ENCODE results near the gene IMPDH2.
"Not testable (repeated sequence)": the region's sequence is repeated elsewhere in the genome, so short reads cannot be mapped to it uniquely, and the experiment has no call there.

IMPDH2 gene

DNA sequence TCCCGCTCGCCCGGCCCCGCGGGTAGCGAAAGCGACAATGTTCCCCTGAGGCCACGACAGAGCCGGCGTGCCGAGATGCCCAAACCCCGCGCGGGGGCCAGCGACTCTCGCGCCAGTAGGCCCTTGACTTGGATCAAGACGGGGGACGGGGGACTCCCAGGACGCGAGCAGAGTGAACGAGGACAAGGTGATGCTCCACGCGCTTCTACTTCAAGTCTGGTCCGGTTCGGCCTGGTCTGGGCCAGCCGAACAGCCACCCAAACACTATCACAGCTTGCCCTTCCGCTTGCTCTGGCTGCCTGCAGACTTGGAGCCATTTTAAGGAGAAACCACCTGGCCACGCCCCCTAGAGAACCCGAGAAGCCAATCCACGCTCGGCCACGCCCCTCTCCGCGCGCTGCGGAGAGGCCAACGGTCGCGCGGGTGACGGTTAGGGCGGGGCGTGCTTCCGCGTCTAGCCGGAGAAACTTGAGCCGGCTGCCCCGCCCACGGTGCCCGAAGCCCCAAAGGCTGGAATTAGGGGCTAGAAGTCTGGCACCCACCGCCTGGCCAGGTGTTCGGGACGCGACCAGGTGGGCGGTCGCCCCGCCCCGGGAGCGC, 7.9 kb downstream of the IMPDH2 start:
- DNase-seq, result peak; percentile 96 to 98

DNA sequence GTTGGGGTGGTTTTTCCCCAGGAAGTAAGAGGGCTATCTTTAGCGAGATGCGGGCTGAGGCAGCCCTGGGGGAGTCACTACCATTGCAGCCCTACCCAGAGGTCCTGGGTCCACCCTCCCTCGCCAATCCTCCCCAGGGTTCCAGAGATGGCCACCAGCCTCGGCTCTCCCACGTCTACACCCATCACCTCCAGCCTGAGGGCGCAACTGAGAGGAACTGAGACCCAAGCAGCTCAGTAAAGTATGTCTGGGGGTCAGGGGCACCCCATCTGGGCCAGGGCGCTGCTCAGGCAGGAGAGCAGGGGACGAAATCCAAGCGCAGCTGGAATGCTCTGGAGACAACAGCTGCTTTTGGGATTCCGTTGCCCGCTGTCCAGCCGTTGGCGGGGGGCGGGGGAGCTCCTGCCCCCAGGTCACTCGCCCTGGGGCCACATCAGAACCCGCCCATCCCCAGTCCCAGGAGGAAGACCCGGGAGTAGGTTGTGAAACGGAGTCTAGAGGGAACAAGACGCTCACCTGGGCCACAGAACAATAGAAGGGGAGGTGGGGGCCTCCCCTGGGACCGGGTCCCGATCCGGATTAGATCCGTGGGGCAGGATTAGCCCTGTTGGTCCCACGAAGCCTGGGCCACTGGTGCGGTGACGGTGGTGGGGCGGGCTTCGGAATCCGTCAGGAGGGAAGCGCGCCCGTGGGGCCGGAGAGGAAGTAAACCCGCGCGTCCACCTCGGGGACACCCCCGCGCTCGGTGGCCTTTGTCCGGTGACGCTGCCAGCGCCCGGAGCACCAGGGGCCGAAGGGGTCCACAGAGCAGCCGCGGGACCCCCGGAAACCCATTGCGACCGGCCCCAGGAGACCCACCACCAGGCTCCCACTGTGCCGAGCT, 8.6 kb downstream of the IMPDH2 start:
- DNase-seq, result no peak

DNA sequence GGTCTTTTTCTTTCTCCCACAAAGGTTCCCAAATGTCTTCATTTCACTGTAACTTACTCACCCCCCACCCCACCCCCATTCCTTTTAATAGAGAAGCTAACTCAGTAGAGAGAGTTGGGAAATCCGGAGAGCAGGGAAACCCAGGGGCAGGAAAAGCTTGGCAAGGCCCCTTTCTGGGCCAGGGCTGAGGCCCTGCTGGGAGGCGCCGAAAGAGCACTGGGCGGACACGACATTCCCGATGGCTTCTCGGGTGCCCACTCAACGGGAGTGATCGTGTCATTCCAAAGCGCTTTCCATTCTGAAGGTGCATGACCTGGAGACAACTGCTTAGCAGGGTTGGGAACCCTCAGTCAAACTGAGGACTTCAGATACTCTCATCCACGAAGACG, 9.3 kb downstream of the IMPDH2 start:
- no peak for DNase-seq

DNA sequence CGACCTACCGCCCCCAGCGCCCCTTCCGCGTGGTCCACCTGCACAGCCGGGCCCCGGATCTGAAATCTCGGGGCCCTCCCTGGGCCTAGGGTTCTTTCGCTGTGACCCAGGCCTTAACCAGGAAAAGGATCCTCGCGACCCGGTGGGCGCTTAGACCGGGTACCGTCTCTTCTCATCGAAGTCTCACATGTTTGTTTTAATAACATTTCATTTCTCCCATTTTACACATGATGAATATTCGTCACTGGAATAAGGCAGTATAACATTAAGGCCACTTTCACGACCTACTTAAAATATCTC, 10.5 kb downstream of the IMPDH2 start:
- no peak for DNase-seq

DNA sequence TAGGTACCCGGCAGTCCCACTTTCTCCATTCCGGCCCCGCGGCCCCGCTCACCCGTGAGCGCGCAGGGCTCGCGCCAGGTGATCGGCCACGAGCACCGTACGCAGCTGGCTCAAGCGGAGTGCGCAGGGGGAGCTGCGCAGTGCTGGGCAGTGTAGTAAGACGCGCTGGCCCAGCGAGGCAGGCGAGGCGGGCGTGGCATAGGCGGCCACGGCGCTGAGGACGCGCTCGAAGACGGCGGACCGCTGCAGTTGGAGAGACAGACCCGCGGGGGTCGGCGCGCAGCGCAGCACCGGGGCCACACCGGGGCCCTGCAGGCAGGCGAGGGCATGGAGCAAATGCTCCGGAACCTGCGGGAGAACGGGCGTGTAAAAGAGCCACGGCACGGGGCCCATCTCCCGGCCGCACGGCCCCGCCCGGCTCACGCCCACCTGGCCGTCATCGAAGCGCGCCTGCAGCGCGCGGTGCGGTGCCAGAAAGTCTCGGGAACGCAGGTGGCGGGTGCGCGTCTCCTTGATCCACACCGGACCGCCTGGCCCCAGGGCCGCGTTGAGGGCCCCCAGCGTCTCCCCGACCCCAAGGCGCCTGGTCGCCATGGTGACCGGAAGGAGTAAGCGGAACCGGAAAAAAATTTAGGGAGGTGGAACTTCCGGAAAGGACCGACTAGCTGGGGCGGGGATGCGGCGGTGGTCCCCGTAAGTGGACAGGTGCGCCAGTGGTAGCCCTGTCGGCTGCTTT, 11.1 kb downstream of the IMPDH2 start, which contains the start of gene DALRD3:
TSS of gene DALRD3 (minus strand) at position 610 of the 736 bp plus-strand sequence. CDS start at position 594, 16 bp downstream.
- DNase-seq, result peak; percentile 79 to 82

DNA sequence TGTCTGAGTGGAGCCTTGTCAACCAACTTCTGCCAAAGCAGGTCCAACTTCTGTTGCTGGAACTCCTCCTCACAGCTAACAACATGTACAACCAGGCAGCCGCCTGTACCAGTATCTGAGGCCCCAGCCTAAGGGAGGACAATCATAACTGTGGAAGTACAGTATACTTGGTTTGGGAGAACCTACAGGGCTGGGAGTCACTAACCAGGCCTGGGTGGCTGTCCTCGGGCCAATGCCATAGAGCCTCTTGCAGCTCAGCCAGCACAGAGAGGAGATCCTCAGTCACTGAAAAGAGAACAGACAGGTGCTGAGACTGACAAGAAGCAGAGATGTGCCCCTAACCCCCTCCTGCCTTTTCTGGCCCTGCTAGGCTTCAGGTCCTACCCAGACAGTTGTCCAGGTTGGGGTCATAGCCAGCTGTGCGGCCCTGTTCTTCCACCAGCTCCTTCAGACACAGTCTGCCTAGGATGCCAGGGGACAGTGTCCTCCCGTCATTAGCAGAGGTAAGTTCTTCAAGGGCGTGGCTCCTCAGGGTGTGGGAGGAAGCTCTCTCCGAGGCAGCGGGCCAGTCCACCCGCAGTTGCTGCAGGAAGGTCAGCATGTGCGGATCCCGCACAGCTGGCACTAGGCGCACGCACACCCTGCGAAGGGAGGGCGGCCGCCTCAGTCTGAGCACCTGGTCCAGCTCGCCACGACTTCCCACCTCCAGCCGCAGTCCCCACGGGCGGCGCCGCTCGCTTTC, 11.8 kb downstream of the IMPDH2 start:
- no peak for DNase-seq

DNA sequence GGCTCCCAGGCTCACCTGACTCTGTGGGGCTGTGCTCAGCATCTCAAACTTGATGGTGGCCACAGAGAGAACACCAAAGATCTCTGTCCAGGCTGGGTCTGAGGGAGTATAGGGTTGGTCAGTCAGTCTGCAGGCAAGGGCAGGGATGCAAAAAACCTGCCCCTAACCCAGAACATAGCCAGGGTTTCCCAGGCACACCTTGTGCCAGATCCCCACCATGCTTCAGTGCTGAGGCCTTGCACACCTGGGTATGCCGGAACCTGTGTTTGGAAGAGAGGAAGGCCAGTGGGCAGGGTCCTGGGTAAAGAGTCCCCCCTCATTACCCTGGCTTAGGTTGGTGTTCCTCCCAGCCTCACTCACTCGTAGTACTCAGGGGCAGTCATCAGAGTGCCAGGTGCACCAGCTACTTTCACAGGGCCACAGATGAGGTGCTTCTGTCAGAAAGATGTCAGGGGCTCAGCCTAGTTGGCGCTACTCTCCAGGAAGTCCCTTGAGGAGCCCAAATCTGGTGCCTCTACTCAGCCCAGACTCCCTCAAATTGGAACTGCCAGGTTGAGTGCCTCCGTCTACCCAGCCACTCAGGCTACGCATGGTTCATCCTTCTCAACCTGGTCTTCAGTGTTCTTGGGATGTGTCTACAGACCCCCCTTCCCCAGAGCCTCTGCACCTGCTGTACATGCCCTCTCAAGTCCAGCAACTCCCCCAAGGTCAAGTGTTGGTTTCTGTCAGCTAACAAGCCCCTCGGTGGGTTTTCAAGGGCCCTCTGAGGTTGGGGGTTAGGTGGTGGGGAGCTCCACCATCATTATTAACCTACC, 12.6 kb downstream of the IMPDH2 start:
- DNase-seq, result no peak

DNA sequence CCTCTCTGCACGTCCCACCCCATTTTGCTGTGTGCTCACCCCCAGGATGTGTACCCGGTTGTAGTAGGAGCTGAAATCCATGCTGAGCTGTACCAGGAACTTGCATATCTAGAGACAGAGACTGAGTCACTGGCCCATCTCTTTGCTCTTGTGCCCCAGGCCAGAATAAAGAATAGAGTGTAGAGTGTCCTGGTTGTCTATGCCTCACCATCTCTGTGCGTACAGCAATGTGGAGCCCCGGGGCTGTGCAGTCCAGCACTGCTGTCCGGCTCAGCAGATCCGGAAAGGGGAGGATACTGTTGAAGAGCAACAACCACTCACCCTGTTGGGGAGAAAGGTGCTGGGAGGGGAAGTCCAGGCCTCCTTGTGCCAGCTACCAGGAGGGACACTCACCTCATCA, 13.4 kb downstream of the IMPDH2 start:
- no peak for DNase-seq

DNA sequence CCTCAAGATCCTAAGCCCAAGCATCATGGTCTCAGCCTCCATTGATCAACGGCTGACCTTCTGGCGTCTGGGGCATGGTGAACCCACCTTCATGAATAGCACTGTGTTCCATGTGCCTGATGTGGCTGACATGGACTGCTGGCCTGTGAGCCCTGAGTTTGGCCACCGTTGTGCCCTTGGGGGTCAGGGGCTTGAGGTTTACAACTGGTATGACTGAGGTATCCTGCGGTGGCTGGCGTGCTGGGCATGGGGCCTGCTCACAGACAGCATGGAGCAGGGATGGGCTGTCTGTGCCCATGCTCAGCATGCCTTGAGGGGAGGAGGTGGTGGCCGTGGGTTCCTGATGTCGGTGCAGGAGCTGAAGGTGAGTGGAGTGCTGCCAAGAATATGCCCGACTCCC, 14.1 kb downstream of the IMPDH2 start:
- DNase-seq, result no peak

DNA sequence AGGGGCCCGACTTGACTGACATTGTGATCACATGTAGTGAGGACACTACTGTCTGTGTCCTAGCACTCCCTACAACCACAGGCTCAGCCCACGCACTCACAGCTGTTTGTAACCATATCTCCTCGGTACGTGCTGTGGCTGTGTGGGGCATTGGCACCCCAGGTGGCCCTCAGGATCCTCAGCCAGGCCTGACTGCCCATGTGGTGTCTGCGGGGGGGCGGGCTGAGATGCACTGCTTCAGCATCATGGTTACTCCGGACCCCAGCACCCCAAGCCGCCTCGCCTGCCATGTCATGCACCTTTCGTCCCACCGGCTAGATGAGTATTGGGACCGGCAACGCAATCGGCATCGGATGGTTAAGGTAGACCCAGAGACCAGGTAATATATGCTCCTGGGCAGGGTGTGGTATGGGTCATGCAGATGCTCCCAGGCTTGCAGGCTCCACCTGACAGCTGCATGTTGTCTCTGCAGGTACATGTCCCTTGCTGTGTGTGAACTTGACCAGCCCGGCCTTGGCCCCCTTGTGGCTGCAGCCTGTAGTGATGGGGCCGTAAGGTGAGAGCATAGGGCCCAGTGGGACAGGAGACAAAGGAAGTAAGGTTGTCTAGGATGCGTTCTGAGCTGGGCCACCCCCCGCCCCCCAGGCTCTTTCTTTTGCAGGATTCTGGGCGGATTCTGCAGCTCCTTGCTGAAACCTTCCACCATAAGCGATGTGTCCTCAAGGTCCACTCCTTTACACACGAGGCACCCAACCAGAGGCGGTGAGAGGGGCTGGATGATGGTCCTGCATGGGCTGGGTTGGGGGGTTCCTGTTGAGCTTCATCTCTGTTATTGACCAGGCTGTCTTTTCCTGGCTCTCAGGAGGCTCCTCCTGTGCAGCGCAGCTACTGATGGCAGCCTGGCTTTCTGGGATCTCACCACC, 15.2 kb downstream of the IMPDH2 start:
- DNase-seq, result peak; percentile 47 to 53

DNA sequence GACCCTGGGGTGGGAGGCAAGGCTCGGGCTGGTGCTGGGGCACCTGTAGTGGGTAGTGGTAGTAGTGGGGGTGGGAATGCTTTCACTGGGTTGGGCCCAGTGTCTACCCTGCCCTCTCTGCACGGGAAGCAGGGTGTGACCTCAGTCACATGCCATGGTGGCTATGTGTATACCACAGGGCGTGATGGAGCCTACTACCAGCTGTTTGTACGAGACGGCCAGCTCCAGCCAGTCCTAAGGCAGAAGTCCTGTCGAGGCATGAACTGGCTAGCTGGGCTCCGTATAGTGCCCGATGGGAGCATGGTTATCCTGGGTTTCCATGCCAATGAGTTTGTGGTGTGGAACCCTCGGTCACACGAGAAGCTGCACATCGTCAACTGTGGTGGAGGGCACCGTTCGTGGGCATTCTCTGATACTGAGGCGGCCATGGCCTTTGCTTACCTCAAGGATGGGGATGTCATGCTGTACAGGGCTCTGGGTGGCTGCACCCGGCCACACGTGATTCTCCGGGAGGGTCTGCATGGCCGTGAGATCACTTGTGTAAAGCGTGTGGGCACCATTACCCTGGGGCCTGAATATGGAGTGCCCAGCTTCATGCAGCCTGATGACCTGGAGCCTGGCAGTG, 16.0 kb downstream of the IMPDH2 start:
- no peak for DNase-seq

DNA sequence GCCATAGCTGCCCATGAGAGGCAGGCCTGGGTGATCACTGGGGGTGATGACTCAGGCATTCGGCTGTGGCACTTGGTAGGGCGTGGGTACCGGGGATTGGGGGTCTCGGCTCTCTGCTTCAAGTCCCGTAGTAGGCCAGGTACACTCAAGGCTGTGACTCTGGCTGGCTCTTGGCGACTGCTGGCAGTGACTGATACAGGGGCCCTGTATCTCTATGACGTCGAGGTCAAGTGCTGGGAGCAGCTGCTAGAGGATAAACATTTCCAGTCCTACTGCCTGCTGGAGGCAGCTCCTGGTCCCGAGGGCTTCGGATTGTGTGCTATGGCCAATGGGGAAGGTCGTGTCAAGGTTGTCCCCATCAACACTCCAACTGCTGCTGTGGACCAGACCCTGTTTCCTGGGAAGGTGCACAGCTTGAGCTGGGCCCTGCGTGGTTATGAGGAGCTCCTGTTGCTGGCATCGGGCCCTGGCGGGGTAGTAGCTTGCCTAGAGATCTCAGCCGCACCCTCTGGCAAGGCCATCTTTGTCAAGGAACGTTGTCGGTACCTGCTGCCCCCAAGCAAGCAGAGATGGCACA, 16.7 kb downstream of the IMPDH2 start:
- peak in 1 of 2 experiments; percentile 53 for DNase-seq

DNA sequence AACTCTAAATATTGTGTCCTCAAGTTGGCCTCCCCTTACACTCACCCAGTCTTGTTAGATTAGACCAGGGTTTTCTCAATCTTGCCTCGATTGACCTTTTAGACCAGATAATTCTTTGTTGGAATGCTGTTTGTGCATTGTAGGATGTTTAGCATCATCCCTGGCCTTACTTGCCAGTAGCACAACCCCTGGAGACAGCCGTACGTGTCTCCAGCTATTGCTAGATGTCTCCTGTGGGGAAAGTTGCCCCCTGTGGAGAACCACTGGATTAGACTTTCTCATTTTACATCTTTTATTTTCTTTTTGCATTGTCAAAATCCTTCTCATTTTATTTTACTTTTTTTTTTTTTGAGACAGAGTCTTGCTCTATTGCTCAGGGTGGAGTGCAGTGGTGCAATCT, 19.8 kb downstream of the IMPDH2 start:
- DNase-seq, result no peak

DNA sequence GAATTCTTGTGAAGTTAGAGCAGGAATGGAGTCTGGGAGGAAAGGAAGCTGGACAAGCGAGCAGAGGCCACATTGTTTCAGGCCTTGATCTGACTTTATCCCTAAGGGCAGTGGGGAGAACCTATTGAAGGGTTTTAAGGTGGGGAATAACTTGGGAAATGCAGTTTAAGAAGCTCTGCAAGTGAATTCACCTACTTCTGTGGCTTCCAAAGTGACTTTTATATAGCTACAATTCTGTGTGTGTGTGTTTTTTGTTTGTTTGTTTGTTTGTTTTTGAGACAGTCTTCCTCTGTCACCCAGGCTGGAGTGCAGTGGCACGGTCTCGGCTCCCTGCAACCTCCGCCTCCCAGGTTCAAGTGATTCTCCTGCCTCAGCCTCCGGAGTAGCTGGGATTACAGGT, 20.6 kb downstream of the IMPDH2 start:
- DNase-seq, result not testable (repeated sequence)

DNA sequence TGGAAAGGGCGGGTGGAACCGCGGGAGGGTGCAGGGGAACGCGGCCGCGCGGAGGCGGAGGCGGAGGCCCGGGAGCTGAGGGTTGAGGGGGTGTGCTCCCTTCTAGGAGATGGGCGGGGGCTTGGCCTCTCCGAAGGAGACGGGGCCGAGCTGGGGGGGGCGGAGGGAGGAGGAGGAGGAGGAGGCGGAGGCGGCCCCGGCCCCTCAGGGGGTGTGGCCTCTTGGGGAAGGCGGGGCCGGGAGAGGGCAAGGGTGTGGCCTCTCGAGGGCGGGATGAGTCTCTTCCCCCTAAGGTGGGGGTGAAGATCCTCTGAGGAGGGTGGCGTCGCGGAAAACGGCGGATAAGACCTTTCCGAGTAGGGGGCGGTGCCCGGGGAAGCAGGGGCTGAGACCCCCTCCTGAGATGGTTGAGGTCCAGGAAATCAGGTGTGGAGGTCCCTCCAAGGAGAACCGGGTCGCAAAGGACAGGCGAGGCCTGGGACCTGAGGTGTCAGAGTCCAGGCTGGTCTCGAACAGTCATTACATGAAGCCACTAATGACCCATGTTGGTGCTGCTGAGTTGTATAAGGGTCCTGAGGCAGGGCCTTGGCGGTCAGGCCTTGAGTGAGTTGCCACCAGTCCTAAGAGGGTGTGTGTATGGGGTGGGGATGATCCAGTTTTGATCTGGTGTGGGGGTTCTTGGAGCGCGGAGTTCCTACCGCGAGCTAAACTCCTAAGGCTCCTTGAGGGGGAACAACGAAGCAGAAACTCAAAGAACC, 21.2 kb downstream of the IMPDH2 start:
- DNase-seq, result peak; percentile 61 to 73

DNA sequence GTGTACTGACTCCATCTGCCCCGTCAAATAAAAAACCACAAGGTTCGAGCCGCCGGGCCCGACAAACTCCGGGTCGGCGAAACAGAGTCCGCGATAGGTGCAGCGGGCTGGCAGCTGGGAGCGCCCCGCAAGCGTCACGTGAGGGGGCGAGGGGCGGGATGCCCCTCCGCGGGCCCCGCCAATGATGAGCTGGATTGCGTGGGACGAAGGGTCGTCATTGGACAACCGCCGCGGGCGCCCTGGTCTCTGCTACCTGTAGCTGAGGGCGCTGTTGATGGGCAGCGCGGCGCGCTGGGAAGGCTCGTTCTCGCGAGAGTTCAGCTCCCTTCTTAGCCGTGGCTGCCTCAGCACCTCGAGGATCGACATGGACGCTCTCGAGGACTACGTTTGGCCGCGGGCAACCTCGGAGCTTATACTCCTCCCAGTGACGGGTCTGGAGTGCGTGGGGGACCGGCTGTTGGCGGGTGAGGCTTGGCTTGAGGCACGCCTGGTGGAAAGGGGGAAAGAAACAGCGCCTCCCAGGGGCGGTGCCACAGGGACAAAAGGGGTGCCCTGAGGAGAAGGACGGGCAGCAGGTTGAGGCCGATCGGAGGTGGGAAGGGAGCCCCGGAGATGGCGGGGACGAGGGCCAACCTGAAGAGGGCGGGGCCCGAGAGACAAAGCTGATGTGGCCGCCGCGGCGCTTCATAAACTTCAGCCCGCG, 22.0 kb downstream of the IMPDH2 start, which contains the start of gene WDR6:
TSS of gene WDR6 (plus strand) at position 324 of the 703 bp plus-strand sequence. CDS start at position 365, 41 bp downstream.
- DNase-seq, result peak; percentile 96 to 97

DNA sequence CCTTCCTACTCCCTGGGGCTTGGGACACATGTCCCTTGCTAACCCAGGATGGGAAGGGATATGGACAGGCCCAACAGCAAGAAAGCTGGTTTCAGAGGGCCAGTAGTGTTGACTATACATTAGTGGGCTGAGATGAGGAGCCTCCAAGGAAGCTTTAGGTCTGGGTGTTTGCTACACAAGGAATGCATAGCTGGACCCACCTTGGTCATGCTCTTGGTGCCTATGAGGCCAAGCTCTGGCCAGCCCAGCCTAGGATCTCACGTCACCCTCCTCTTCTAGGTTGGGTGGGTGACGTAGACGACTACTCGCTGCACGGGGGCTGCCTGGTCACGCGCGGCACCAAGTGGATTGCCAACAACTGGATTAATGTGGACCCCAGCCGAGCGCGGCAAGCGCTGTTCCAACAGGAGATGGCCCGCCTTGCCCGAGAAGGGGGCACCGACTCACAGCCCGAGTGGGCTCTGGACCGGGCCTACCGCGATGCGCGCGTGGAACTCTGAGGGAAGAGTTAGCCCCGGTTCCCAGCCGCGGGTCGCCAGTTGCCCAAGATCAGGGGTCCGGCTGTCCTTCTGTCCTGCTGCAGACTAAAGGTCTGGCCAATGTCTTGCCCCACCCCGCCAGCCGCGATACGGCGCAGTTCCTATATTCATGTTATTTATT, 22.7 kb downstream of the IMPDH2 start:
- peak in 1 of 2 experiments; percentile 21 for DNase-seq

DNA sequence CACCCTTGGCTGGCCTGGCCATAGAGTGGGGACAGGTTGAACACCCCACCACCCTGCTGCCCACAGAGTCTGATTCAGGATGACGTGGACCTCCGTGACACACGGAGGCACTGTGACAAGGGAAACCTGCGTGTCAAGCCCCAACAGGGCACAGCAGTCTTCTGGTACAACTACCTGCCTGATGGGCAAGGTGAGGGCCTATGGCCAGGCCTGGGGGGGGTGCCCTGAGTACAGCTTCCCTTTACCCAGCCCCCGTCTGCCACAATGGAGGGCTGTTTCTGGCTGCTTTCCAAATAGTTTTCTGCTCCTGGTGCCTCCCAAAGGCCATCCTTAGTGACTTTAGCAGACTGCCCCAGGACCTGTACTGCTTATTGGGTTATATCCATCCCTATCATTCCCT, 23.2 kb downstream of the IMPDH2 start:
- DNase-seq, result no peak
